HG03342 (cell line): Measurements from ENCODE around the gene ASPG.

ENCODE experiments used
- ATAC-seq: cut with Tn5 transposase; IDR thresholded peaks from one replicate; pipeline ENCODE4 v1.9.1; 2021; ENCODE audit warnings: mild to moderate bottlenecking, moderate library complexity; ENCODE audit not compliant: unreplicated experiment

Gene ASPG

DNA sequence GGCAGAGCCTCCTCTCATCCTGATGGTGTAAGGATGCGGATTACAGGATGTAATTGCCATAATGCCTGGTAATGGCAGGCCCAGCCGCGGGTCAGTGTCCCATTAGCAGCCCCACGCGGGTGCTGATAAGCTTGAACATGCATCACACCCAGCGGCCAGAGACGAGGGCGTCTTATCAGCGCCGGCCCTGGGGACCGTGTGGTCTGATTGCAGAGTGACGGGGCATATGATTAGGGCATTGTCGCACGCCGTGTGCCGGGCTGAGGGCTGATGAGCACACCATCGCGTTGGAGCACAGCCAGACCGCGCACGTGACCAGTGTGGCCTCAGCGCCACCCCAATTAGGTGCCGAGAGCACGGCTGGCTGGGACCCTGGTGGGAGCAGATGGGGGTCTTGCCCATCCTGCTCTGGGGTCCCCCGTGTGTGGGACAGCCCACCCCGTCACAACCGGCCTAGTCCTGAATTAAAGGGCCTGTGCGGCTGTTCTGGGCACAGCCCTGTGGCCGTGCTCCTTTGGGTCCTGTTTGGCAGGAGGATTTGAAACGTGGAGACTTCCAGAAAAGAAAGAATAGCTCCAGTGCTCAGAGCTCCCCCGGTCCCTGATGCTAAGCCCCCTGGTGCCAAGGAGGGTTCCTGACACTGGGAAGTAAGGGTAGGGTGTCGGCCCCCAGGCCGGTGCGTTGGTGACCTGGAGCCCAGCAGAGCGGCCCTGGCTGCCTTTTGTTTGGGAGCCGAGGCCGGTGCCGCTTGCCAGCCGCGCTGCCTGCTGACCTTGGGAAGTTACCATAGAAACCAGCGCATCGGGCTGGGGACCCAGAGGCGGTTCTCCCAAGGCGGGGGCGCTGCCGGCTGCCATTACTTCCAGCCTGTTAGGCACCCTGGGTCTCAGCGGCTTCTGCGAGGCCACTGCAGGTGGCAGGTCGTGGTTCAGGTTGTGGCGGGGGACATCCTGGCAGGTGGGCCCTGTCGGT is 73.6 kb downstream of the ASPG start:
- ATAC-seq: no peak

DNA sequence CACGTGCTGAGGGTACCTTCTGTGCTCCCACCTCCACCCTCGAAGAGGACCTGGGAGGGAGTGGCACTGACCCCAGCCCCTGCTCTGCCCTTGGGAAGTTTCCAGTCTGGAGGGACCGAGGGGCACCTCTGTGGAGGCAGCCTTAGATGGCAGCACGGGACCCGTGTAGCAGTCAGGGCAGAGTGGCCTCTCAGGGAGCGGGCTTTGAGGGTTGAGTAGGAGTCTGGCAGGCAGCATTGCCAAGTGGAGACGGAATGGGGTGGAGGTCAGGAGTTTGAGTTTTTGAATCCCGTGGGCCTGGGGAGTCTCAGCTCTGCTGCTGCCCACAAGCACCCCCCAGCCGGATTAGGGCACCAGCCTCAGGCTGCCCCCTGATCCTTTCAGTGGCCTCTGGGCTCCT is 74.5 kb downstream of the ASPG start:
- ATAC-seq: no peak

DNA sequence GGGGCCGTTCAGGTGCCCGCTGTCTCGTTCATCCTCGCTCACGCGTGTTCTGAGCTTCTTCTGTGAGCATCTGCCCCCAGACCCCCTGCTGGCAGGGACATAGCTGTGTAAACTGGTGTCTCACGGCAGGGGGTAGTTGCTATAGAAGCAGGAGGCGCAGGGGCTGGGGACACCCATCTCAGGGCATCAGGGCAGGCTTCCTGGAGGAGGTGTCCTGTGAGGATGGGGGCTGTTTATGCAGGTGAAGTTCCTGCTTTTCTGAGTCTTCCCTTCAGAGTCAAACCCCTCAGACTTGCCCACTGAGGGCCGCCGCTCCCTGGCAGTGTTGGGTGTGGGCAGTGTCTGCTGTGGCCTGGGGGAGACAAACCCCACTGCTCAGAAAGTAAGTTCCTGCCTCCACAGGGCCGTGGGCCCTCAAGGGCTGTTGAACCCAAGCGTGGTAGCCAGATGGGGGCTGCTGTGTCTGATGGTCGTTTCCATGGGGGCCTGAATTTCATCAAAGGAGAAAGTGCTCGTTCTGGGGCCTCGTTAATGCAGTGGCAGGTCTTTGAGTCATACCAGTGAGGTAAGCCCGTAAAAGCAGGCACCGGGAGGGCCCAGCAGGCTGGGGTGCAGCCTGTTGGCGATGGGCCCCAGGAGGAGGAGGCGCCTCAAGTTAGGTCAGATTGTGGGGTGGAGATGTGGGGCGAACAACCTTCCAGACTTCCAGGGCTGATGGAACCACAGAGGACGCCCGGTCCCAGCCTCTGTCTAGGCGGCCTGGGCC is 76.3 kb downstream of the ASPG start:
- no peak for ATAC-seq

DNA sequence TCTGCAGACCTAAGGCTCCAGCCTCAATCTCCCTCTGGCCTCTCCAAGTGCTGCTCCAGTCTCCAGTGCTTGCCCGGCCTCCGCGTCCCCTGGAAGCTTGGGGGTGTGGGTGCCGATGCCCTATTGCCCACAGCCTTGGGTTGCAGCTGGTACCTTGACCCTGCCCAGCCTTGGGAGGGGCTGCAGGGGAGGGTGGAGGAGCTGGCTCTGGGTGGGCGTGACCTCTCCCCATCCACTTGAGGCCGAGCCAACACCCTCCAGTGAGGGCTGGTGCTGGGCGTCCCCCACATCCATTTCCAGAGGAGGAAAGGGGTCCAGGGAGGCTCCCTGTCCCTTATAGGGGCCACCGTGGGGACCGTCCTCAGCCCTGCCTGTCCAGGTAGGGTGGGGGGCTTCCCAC is 77.0 kb downstream of the ASPG start:
- ATAC-seq: no peak

DNA sequence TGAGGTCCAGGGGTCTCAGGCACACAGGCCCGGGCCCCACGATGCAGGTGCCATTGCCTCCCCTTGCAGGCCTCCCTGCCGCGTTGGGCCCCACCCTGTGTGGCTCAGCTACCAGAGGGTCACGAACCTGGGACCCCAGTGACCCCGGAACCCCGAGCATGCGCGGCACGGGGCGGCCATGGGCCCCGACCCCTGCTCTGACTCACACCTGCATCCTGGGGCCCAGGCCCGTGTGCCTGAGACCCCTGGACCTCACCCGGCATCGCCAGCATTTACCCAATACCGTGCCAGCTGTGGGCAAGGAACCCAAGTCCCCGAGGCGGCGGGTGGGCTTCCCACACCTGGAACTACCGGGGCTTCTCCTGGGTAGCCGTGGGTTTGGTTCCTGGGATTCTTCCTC is 78.0 kb downstream of the ASPG start:
- no peak for ATAC-seq

DNA sequence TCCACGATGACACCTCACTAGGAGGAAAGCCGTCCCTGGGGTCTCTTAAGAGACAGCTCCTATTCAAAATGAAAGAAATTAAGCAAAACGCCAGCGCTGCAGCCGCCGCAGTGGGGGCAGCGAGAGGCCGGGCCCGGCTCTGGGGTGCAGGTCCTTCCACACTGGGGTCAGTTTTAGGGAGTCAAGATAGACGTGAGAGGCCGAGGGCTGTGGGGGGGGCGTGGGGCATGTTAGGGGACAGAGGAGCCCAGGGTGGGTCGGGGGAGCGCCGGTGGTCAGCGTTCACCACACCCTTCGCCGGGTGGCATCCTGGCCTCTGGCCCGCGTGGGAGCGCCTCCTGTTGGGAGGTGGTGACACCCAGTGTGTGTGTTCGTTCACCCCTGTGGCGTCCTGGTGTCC is 78.5 kb downstream of the ASPG start:
- ATAC-seq: no peak

DNA sequence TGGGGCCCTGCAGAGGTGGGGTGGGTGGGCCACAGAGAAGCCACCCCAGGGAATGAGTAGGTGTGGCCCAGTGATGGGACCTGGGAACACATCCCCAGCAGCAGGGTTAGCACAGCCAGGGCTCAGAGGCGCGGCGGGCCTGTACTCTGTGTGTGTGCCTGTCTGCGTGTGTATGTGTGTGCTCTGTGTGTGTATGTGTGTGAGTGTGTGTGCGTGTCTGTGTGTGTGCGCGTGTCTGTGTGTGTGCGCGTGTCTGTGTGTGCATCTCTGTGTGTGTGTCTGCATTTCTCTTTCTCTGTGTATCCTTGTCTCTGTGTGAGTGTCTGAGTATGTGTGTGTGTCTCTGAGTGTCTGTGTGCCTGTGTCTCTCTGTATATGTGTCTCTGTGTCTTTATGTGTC is 79.0 kb downstream of the ASPG start:
- no peak for ATAC-seq
